Measurements from ENCODE around the gene FHOD3.

FHOD3 gene

DNA sequence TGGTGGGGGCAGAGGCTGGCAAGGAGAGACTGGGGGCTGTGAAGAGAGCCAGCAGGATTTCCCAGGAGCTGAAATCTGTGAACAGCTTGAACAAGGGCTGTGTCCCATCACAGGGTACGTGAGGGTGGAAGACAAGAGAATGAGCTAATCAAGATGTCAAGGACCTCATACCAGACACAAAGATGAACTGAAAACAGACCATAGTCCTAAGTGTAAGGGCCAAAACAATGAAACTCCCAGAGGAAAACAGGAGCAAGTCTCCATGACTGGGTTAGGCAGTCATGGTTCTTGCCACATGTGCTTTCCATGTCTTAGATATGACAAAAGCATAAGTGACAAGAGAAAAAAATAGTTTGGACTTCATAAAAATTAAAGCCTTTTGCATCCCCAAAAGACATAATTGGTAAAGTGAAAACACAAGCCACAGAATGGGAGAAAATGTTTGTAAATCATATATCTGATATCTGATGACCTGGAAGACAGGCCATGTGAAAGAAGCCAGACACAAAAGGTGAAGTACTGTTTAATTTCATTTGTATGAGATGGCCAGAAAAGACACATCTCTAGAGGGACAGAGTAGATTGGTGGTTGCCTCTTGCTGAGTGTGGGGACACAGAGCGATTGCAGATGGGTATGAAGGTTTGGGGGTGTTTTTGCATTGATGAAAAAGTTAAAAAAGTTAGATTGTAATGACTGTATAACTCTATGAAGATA, 67.6 kb downstream of the FHOD3 start:
- H3K18ac ChIP-seq (ENCODE audit: low read length): no peak overlapping the region
- H3K27ac ChIP-seq (ENCODE audit: low read depth, low read length): no peak overlapping the region
- H4K5ac ChIP-seq (ENCODE audit: low read length): no peak overlapping the region
- no peaks in the 10 kb centered on the region for H3K36me3 ChIP-seq (ENCODE audit: control insufficient read depth, insufficient read depth, low read length)
- no peak overlapping the region for H3K23ac ChIP-seq (ENCODE audit: low read length)
- H3K4me1 ChIP-seq (ENCODE audit: control insufficient read depth, low read depth, low read length): no peaks in the 10 kb centered on the region
- no peak overlapping the region for H2BK120ac ChIP-seq (ENCODE audit: low read depth, low read length)
- no peaks in the 10 kb centered on the region for H3K27me3 ChIP-seq (ENCODE audit: insufficient read depth, low read length, poor library complexity)
- DNase-seq: no peak
- no peak overlapping the region for H3K56ac ChIP-seq (ENCODE audit: low read length)
- H3K4me3 ChIP-seq (ENCODE audit: low read length): no peak overlapping the region
- no peak overlapping the region for H3K4ac ChIP-seq (ENCODE audit: low read depth, low read length)
- H3K79me2 ChIP-seq (ENCODE audit: control insufficient read depth, insufficient read depth, low read length): no peaks in the 10 kb centered on the region
- no peaks in the 10 kb centered on the region for H3K79me1 ChIP-seq (ENCODE audit: low read length)
- H3K4me2 ChIP-seq (ENCODE audit: low read length): no peak overlapping the region
- no CpG with 5 or more reads among the region's 2 CpGs for WGBS (ENCODE audit: extremely low coverage, insufficient coverage, low lambda C conversion rate)
- H3K9ac ChIP-seq (ENCODE audit: low read length): no peak overlapping the region
- no peak overlapping the region for H2BK15ac ChIP-seq (replicated peaks; ENCODE audit: low read depth)
- H2BK5ac ChIP-seq (ENCODE audit: low read length): no peak overlapping the region
- H4K8ac ChIP-seq (ENCODE audit: low read depth, low read length): no peak overlapping the region
- no peak overlapping the region for H2AK5ac ChIP-seq (ENCODE audit: low read length)

GRCh38 chr18:36365836-36366775, 68.6 kb downstream of the FHOD3 start:
- WGBS (ENCODE audit: extremely low coverage, insufficient coverage, low lambda C conversion rate): 100% methylated on average over 2 of the region's 7 CpGs
- H3K27me3 ChIP-seq (ENCODE audit: insufficient read depth, low read length, poor library complexity): no peaks in the 10 kb centered on the region
- no peaks in the 10 kb centered on the region for H3K4me1 ChIP-seq (ENCODE audit: control insufficient read depth, low read depth, low read length)
- no peak overlapping the region for H3K23ac ChIP-seq (ENCODE audit: low read length)
- no peak overlapping the region for H3K9ac ChIP-seq (ENCODE audit: low read length)
- no peak overlapping the region for H3K4me2 ChIP-seq (ENCODE audit: low read length)
- no peak overlapping the region for H2BK15ac ChIP-seq (replicated peaks; ENCODE audit: low read depth)
- H3K27ac ChIP-seq (ENCODE audit: low read depth, low read length): no peak overlapping the region
- no peak overlapping the region for H4K5ac ChIP-seq (ENCODE audit: low read length)
- H3K79me1 ChIP-seq (ENCODE audit: low read length): no peaks in the 10 kb centered on the region
- no peak overlapping the region for H3K56ac ChIP-seq (ENCODE audit: low read length)
- H2BK5ac ChIP-seq (ENCODE audit: low read length): no peak overlapping the region
- no peaks in the 10 kb centered on the region for H3K36me3 ChIP-seq (ENCODE audit: control insufficient read depth, insufficient read depth, low read length)
- no peak overlapping the region for H3K4me3 ChIP-seq (ENCODE audit: low read length)
- H3K79me2 ChIP-seq (ENCODE audit: control insufficient read depth, insufficient read depth, low read length): no peaks in the 10 kb centered on the region
- H2AK5ac ChIP-seq (ENCODE audit: low read length): no peak overlapping the region
- no peak overlapping the region for H3K18ac ChIP-seq (ENCODE audit: low read length)
- no peak overlapping the region for H4K8ac ChIP-seq (ENCODE audit: low read depth, low read length)
- no peak for DNase-seq
- H2BK120ac ChIP-seq (ENCODE audit: low read depth, low read length): no peak overlapping the region
- H3K4ac ChIP-seq (ENCODE audit: low read depth, low read length): no peak overlapping the region

- H4K5ac ChIP-seq (ENCODE audit: low read length): no peak overlapping the region
- H3K18ac ChIP-seq (ENCODE audit: low read length): no peak overlapping the region
- WGBS (ENCODE audit: extremely low coverage, insufficient coverage, low lambda C conversion rate): no CpG with 5 or more reads among the region's 8 CpGs
- no peak overlapping the region for H3K23ac ChIP-seq (ENCODE audit: low read length)
- H3K27ac ChIP-seq (ENCODE audit: low read depth, low read length): no peak overlapping the region
- H3K9ac ChIP-seq (ENCODE audit: low read length): no peak overlapping the region
- no peaks in the 10 kb centered on the region for H3K79me2 ChIP-seq (ENCODE audit: control insufficient read depth, insufficient read depth, low read length)
- no peak overlapping the region for H2AK5ac ChIP-seq (ENCODE audit: low read length)
- no peak overlapping the region for H3K56ac ChIP-seq (ENCODE audit: low read length)
- no peak overlapping the region for H4K8ac ChIP-seq (ENCODE audit: low read depth, low read length)
- no peak overlapping the region for H2BK5ac ChIP-seq (ENCODE audit: low read length)
- no peaks in the 10 kb centered on the region for H3K4me1 ChIP-seq (ENCODE audit: control insufficient read depth, low read depth, low read length)
- no peak overlapping the region for H2BK120ac ChIP-seq (ENCODE audit: low read depth, low read length)
- no peak overlapping the region for H2BK15ac ChIP-seq (replicated peaks; ENCODE audit: low read depth)
- H3K4ac ChIP-seq (ENCODE audit: low read depth, low read length): no peak overlapping the region
- H3K36me3 ChIP-seq (ENCODE audit: control insufficient read depth, insufficient read depth, low read length): no peaks in the 10 kb centered on the region
- DNase-seq: peak; percentile 59
- no peak overlapping the region for H3K4me3 ChIP-seq (ENCODE audit: low read length)
- H3K79me1 ChIP-seq (ENCODE audit: low read length): no peaks in the 10 kb centered on the region
- H3K27me3 ChIP-seq (ENCODE audit: insufficient read depth, low read length, poor library complexity): no peaks in the 10 kb centered on the region
- H3K4me2 ChIP-seq (ENCODE audit: low read length): no peak overlapping the region
Observed at GRCh38 chr18:36366994-36367839, 69.7 kb downstream of the FHOD3 start.

- no peak overlapping the region for H3K9ac ChIP-seq (ENCODE audit: low read length)
- H2BK15ac ChIP-seq (replicated peaks; ENCODE audit: low read depth): no peak overlapping the region
- H4K5ac ChIP-seq (ENCODE audit: low read length): no peak overlapping the region
- H2BK5ac ChIP-seq (ENCODE audit: low read length): no peak overlapping the region
- no peaks in the 10 kb centered on the region for H3K36me3 ChIP-seq (ENCODE audit: control insufficient read depth, insufficient read depth, low read length)
- H3K18ac ChIP-seq (ENCODE audit: low read length): no peak overlapping the region
- no peaks in the 10 kb centered on the region for H3K27me3 ChIP-seq (ENCODE audit: insufficient read depth, low read length, poor library complexity)
- H2AK5ac ChIP-seq (ENCODE audit: low read length): no peak overlapping the region
- H3K23ac ChIP-seq (ENCODE audit: low read length): no peak overlapping the region
- H3K4me1 ChIP-seq (ENCODE audit: control insufficient read depth, low read depth, low read length): no peaks in the 10 kb centered on the region
- H3K27ac ChIP-seq (ENCODE audit: low read depth, low read length): no peak overlapping the region
- no peak overlapping the region for H2BK120ac ChIP-seq (ENCODE audit: low read depth, low read length)
- DNase-seq: no peak
- H3K4me3 ChIP-seq (ENCODE audit: low read length): no peak overlapping the region
- H3K56ac ChIP-seq (ENCODE audit: low read length): no peak overlapping the region
- no peak overlapping the region for H3K4me2 ChIP-seq (ENCODE audit: low read length)
- H3K4ac ChIP-seq (ENCODE audit: low read depth, low read length): no peak overlapping the region
- no CpG with 5 or more reads among the region's 3 CpGs for whole genome bisulfite sequencing (ENCODE audit: extremely low coverage, insufficient coverage, low lambda C conversion rate)
- no peaks in the 10 kb centered on the region for H3K79me1 ChIP-seq (ENCODE audit: low read length)
- no peaks in the 10 kb centered on the region for H3K79me2 ChIP-seq (ENCODE audit: control insufficient read depth, insufficient read depth, low read length)
- H4K8ac ChIP-seq (ENCODE audit: low read depth, low read length): no peak overlapping the region
Observed at GRCh38 chr18:36368889-36369288, 71.4 kb downstream of the FHOD3 start.

DNA sequence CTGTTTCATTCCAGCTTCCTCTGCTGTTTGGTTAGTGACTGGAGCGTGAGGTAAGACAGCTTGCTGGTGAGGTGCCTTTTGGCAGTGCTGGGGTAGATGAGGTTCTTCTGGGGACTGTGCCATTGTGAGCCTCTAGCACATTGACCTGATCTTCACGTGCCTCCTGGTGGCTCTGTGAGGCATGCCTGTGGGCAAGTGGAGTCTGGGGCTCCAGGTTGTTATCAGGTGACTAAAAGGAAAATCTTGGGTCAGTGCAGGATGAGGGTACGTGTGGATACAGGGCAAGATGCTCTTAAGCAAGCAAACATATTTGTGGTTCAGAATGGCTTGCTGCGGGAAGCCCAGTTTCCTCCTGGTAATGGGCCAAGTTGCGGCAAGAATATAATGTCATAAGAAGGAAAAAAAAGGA, 75.4 kb downstream of the FHOD3 start:
- Histone ChIP-seq H3K18ac (ENCODE audit: low read length) (no peak overlapping the region), H3K79me1 (ENCODE audit: low read length) (no peaks in the 10 kb centered on the region), H3K27ac (ENCODE audit: low read depth, low read length) (no peak overlapping the region), H3K36me3 (ENCODE audit: control insufficient read depth, insufficient read depth, low read length) (no peaks in the 10 kb centered on the region), H3K4me1 (ENCODE audit: control insufficient read depth, low read depth, low read length) (no peaks in the 10 kb centered on the region), H3K27me3 (ENCODE audit: insufficient read depth, low read length, poor library complexity) (no peaks in the 10 kb centered on the region), H3K23ac (ENCODE audit: low read length) (no peak overlapping the region), H2BK5ac (ENCODE audit: low read length) (no peak overlapping the region), H3K4me3 (ENCODE audit: low read length) (no peak overlapping the region), H3K4ac (ENCODE audit: low read depth, low read length) (no peak overlapping the region), H2BK120ac (ENCODE audit: low read depth, low read length) (no peak overlapping the region), H3K79me2 (ENCODE audit: control insufficient read depth, insufficient read depth, low read length) (no peaks in the 10 kb centered on the region), H3K56ac (ENCODE audit: low read length) (no peak overlapping the region), H4K5ac (ENCODE audit: low read length) (no peak overlapping the region), H3K4me2 (ENCODE audit: low read length) (no peak overlapping the region), H2AK5ac (ENCODE audit: low read length) (no peak overlapping the region), H4K8ac (ENCODE audit: low read depth, low read length) (no peak overlapping the region), H3K9ac (ENCODE audit: low read length) (no peak overlapping the region), H2BK15ac (replicated peaks; ENCODE audit: low read depth) (no peak overlapping the region)
- no peak for DNase-seq
- no CpG with 5 or more reads among the region's 5 CpGs for WGBS (ENCODE audit: extremely low coverage, insufficient coverage, low lambda C conversion rate)
